Amniotic epithelial cell (primary cell): ENCODE results near the gene CA6.
"Not testable (repeated sequence)": the region's sequence is repeated elsewhere in the genome, so short reads cannot be mapped to it uniquely, and the experiment has no call there.

ENCODE experiments used
- DNase-seq: peaks from one replicate; pipeline ENCODE4 v3.0.0-alpha.2; 2010; ENCODE audit warnings: low read depth

Gene CA6

GRCh38 chr1:8969937-8970336 lies 24.3 kb downstream of the CA6 start:
- DNase-seq, result no peak

GRCh38 chr1:8970870-8971337 lies 25.2 kb downstream of the CA6 start:
- DNase-seq, result no peak

- no peak for DNase-seq
These were observed 28.9 kb downstream of the CA6 start for GRCh38 chr1:8974551-8974950.

- DNase-seq, result no peak
These were observed 30.7 kb downstream of the CA6 start for GRCh38 chr1:8976338-8976737.

GRCh38 chr1:8976896-8977450 lies 31.3 kb downstream of the CA6 start:
- DNase-seq, result peak; percentile 64

GRCh38 chr1:8980656-8981055 lies 35.0 kb downstream of the CA6 start:
- no peak for DNase-seq

GRCh38 chr1:8981169-8981568 lies 35.5 kb downstream of the CA6 start:
- DNase-seq, result no peak

- no peak for DNase-seq
These were observed 38.5 kb downstream of the CA6 start for GRCh38 chr1:8984203-8984602.

- DNase-seq, result no peak
These were observed 39.3 kb downstream of the CA6 start for GRCh38 chr1:8984990-8985389.

GRCh38 chr1:8985915-8986813 lies 40.5 kb downstream of the CA6 start:
- peak; percentile 93 for DNase-seq

- DNase-seq, result no peak
These were observed 41.1 kb downstream of the CA6 start for GRCh38 chr1:8986814-8987190.

- peak; percentile 21 for DNase-seq
These were observed 42.4 kb downstream of the CA6 start for GRCh38 chr1:8987881-8988617.

- DNase-seq, result no peak
These were observed 42.9 kb downstream of the CA6 start for GRCh38 chr1:8988618-8988967.

- no peak for DNase-seq
These were observed 43.4 kb downstream of the CA6 start for GRCh38 chr1:8989061-8989460.

- DNase-seq, result no peak
These were observed 44.2 kb downstream of the CA6 start for GRCh38 chr1:8989821-8990220.

- DNase-seq, result no peak
These were observed 47.4 kb downstream of the CA6 start for GRCh38 chr1:8992936-8993687.

- DNase-seq, result not testable (repeated sequence)
These were observed 48.5 kb downstream of the CA6 start for GRCh38 chr1:8993962-8994675.

GRCh38 chr1:9001534-9002214 lies 56.0 kb downstream of the CA6 start:
- not testable (repeated sequence) for DNase-seq

GRCh38 chr1:9002215-9002560 lies 56.5 kb downstream of the CA6 start:
- DNase-seq, result peak; percentile 74

- DNase-seq, result no peak
These were observed 58.5 kb downstream of the CA6 start for GRCh38 chr1:9004031-9004699.
